HG03025 (cell line): ENCODE measurements around the gene ITGB6.
A peak's percentile ranks its signal among the peaks of the same experiment; 100 is the strongest.
"Not testable (repeated sequence)": the region's sequence is repeated elsewhere in the genome, so short reads cannot be mapped to it uniquely, and the experiment has no call there.

Source experiments
- ATAC-seq: cut with Tn5 transposase; IDR thresholded peaks from one replicate; pipeline ENCODE4 v1.9.1; 2021; ENCODE audit warnings: mild to moderate bottlenecking, moderate library complexity; ENCODE audit not compliant: unreplicated experiment, low FRiP score

Gene ITGB6

DNA sequence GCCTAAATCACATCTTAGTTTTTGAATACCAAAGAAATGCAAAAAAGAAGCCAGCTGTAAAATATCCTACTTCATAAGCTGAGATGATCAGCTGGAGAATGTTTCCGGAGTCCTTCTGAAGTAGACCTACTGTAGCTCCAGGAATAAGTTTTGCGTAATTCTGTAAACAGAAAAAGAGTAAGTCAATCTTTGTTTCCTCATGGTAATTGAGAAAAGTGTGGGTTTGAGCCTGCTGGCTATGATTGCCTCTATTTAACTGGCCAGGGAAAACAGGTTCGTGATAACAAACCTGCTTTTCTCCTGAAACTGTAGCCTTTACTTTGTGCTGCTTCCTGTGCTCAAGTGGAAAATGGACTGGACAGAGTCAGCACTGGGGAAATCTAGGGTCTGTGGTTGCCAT lies 58.2 kb downstream of the ITGB6 start:
- no peak for ATAC-seq

DNA sequence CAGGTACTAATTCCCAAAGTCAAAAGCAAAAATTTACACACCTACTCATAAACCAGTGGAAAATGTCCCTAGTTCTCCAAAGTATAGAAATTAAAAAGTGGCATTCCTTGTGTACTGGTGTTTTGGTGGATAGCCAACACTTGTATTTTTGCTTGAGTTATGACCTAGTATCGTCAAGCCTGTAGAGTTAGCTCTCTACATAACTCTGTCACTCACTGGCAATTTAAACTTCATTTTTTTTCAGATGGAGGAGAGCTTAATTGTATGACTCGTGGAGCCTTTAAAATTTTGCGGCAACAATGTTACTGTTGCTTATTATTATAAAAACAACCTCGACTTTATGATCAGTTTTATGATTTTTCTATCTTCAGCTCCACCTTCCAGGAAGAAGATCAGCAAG lies 58.7 kb downstream of the ITGB6 start:
- ATAC-seq = no peak

DNA sequence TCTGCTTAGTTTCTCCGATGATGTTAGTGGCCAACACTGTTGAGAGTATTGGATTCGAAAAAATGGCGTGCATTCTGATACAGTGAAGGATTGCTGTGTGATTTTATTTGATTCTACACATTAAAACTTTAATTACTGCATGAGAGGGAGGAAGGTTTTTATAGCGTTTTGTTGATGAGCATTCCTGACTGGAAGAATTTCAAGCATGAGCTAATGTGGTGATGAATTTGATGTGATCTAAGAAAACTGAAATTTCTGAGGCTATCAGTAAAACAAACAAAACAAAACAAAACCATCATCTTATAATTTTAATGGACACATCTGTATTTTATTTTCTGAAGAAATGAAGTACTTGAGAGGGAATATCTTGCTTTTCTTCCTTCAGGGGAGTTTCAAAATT lies 59.6 kb downstream of the ITGB6 start:
- no peak for ATAC-seq

DNA sequence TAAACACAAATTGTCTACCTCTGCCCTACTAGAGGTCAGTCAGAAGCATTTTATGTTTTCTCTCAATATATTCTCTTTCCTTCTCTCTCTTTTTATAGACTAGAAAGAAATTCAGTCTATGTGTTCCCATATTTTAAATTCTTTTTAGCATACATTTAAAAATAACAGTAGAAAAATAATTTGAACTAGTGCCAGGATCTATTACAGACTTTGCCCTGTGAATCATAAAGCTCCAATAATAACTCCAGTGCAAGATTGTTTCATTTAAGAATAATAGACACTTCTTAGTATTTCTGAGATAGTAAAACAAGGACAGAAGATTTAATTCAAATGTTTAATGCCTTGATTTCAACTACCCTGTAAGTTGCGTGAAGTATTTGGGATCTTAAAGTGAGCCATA lies 60.1 kb downstream of the ITGB6 start:
- no peak for ATAC-seq

DNA sequence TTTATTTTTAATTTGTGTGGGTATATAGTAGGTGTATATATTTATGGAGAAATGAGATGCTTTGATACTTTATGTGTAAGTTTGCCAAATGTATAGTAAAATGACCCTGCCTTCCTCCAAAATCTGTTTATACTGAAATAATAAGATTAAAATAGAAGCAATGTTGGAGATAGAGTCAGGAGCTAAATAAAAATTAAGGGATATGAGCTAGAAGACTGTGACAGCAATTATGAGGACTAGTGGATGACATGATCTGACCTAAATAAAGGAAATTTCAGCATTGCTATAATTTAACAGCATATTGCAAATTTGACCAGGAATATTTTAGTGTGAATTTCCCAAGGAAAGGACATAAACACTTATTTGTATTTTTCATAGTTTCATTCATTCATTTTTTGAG lies 60.7 kb downstream of the ITGB6 start:
- ATAC-seq = no peak

DNA sequence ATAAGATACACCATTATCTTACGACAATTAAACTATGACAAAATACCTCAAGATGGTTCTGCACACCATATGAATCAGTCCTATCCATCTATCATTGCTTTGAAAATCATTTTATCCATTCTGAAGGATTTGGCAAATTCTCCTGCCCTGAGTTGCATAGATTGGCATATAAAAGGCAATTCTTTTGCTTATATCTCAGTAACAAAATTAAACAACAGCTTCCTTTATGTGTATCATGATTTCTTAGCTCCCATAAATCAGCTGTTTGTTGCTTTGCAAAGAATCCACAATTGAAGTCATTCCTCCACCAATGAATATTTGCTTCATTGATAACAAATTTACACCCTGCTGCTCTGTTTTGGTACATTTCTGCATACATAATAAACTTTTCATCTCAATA lies 61.7 kb downstream of the ITGB6 start:
- no peak for ATAC-seq

DNA sequence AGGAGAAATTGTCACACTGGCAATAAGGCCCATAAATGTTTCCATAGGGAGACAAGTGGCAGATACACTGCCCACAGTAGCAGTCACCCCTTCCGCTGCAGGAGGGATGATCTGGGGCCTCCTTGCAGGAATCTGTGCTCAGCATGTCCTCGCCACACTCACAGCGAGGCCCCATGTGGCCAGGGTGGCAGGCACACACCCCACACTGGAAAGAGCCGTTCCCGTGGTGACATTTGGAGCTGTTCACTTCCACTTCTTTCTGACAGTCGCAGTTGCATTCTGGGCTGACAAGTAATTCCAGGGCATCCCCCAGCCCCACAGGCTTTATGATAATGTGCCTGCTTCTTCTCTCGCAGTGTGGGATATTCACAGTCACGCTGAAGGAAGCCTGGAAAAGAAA lies 62.6 kb downstream of the ITGB6 start:
- no peak for ATAC-seq

DNA sequence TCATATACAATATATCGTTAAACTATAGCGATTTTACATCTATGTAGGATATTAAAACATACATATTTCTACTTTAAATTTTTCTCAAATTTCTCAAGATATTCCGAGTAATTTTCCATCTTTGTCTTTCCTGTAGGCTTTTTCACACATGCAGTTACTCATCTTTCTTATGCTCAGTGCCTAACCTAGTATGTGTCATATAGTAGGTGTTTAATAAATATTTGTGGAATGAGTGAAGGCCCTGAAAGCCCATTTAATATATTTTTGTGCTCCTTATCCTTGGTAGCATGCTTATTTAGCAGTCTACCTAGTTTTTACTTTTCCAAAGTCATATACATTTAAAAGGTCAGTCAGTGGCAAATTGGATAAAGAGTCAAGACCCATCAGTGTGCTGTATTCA lies 67.3 kb downstream of the ITGB6 start:
- ATAC-seq = no peak

DNA sequence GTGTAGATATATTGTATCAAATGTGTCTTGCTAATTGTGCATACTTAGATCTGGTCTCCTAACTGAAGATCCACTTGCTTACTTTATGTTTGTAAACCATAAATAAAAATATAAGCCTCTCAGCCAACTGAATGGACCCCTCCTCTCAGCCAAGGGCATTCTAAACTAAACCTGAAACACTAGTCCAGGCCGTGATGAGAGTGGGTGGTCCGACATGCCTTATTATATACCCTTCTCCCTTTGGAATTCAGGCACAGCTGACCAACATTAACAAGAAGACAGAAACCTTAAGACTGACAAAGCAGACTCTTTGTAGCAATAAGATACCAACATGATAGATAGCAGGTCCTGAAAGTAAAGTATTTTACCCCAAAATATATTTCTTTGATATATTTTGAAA lies 73.3 kb downstream of the ITGB6 start:
- ATAC-seq = no peak

DNA sequence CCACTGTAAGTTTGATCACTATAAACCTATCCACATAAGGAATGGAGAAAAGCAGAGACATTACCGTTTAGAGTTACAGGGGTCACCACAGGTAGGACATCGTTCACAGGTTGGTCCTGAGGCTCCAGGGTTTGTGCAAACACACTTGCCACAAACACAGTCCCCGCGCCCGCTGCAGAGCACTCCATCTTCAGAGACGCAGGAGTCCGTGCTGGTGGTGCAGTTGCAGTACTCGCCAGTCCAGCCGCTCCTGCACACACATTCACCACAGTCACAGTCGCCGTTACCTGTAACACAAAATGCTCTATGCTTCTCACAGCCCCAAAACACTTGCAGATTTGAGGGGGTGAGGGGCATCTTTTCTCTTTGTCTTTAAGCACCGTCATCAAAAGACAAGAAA lies 73.8 kb downstream of the ITGB6 start:
- ATAC-seq = no peak

DNA sequence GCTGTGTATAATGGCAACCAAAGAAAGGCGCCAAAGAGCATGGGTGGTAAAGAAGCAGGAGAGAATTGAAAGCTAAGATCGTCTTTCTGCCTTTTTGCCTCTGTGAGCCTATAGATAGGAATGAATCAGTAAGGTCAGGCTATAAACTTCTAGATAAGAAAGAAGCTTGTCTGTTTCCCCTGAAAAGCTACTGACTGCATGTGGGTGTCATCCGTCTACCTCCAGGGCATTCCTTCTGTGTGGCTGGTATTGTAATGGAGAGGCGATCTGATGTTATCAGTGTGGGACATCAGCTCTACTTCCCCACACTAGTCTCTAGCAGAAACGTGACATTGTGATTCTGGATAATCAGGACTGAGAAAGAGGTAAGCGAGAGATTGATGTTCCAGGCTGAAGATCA lies 74.2 kb downstream of the ITGB6 start:
- no peak for ATAC-seq

DNA sequence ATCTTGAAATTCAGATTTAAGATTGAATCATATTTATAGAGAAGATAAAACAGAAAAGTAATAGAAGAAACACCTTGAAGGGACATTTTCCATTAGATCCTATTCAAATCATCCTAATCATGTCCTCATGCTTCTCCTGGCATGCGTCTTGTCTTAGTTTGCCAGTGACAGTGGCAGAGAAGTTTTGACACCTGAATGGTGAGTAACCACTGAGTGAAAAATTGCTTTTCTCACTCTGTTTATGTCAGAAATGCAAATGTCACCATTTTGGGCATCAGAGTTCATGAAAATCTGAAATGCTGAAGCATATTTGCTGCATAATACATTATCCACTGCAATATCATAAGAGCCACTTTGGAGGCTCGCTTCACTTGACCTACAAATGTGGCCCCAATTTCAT lies 74.7 kb downstream of the ITGB6 start:
- ATAC-seq = no peak

DNA sequence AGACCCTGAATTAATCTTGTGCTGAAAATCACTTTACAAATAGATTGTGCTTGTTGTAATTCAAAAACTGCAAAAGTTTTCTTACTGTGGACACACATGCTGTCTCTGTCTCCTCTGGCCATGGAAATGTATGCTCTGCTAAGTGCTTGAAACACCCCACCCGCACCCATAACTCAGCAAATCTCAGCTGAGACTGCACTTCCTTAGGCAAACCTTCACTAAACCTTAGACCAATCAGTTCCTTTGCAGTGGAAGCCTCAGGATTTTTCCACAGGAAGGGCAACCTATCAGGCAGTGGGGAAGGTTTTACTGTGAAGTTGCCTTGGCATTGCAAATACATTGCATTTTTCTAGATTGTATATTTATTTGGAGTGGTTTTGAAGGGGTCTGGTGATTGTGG lies 75.5 kb downstream of the ITGB6 start:
- ATAC-seq = no peak

DNA sequence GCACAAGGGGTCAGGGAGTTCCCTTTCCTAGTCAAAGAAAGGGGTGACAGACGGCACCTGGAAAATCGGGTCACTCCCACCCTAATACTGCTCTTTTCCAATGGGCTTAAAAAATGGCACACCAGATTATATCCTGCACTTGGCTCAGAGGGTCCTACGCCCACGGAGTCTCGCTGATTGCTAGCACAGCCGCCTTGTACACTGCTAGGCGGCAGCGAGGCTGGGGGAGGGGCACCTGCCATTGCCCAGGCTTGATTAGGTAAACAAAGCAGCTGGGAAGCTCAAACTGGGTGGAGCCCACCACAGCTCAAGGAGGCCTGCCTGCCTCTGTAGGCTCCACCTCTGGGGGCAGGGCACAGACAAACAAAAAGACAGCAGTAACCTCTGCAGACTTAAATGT lies 85.4 kb downstream of the ITGB6 start:
- not testable (repeated sequence) for ATAC-seq

DNA sequence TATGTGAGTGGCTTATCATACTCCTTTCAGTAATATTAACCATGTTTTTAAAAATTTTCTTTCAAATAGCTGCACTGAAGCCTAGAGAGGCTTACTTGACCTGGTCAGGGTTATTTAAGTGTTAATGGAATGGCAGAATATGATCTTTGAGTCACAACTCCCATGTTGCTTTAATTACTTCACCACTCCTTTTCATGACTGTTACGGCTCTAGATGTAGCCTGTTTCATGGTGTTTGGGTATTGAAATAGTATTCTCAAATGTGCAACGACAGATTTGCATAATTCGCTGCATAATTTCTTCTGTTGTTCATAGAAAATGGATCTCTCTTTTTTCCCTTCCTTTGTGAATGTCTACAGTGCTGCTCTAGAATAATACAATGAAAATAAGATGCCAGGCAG lies 86.1 kb downstream of the ITGB6 start:
- no peak for ATAC-seq

DNA sequence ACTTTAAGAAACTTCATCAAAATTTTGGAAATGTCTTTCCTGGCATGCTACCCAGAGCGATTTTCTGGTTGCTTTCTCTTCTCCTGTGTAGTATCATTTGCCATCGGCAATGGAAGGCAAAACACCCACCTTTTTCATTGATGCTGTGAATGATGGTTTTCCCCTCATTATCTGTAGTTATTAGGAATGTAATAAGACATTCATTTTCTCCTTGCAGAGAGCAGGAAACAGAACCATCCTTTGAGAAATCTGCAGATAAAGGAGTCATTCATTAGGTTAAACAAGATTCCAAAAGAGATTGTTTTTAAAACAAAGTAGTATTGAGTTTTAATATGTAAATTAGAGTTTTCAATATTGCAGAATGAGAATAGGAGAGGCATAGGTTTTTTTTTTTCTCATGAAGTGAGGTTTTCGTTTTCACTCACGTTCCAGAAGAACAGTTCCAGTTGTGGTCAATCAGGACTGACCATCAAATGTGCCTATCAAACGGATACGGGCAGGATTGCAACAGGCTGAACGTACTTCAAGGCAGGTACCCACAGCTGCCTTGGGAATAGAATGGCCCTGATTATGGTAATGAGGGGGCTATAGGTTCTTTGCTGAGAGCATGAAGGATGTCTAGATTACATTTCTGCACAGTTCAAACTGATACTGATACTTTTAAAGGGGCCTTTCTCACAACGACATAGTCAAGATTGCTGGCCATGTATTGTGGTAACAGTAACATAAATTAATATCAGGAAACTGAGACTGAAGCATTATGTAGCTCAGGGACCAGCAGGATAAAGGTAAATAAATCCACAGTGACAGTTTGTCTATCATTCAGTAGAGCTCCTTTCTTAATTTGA lies 87.9 kb downstream of the ITGB6 start:
- peak; percentile 65 for ATAC-seq

DNA sequence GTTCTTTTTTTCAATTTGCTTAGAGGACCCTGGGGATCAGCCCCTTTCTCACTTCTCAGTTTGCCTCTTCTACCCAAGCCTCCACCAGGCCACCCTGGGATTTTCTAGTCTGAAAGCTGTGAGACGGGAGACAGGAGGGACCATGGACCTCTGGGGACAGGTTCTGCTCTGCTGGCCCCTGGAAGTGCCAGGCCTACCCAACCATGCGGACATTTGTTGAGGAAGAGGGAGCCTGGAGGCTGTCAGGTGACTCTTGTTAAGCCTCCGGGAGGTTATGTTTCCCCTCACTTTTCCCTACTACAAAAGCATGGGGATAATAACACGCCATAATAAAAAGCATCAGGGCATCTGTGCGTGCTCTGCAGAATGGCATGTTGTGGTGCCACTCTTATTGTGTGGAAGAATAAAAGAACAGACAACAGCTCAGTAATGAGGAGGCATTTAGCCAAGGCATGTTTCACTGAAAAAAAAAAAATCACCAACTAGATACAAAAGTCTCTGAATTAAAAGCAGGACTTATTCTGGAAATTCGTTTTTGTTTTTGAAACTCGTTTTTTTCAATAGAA lies 89.3 kb downstream of the ITGB6 start:
- no peak for ATAC-seq

DNA sequence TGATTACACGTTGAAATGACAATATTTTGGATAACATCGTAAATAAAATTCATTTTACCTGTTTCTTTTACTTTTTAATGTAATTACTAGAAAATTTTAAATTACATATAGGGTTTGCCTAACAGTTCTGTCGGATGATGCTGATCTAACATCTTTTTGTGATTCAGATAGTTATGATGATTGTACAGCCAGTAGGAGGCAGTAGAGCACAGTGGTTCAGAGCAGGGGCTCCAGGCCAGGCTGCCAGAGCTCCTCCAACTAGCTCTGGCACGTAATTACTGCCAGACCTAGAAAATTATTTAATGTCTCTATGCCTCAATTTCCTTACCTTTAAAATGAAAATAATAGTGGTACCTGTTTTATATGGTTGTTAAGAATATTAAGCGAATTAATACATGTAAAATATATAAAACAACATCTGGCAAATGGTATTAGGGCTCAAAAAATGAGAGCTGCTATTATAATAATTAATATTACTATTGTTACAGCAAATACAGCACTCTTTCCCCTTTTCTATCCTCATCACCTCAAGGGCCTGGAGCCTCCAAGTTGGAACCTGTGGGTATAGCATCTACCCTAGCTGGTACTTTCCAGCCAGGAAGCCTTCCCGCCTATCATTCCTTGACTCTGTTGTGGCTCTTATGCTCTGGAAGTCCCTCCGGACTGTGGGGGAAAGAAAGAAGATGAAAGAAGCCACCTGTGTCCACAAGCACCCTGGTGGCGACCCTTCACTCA lies 90.0 kb downstream of the ITGB6 start:
- peak; percentile 59 for ATAC-seq

DNA sequence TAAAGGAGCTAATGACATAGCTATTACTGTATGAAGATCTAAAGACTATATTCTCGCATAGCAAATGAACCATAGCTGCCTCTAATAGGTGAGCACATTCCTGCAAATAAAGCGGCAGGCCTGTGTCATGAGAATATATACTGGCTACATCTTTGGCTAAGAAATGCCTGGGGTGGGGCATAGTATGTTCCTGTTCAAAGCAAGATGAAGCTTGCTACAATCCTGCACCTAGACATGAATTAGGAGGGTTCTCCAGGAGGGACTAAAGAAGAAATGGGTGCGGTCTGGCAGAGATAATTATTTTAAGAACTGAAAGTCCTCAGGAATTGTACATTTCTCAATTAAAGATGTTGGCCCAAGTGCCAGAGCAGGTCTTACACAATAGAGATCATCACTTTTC lies 90.8 kb downstream of the ITGB6 start:
- no peak for ATAC-seq

DNA sequence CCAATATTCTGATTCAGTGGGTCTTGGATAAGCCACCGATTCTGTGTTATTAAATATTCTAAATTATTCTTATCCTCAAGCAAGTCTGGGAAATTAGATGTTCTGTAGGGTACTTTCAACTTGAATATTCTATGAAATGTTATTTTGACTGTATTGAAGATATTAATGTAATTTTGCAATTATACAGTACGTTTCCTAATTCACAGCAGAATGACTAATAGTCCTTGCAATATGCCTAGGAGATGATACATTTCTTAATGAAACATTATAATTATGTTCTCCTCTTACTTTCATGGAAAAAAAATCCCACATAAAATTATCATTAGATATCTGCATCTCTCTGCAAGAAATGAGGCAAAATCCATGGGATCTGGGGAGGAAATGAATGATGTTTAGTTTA lies 91.4 kb downstream of the ITGB6 start:
- no peak for ATAC-seq

DNA sequence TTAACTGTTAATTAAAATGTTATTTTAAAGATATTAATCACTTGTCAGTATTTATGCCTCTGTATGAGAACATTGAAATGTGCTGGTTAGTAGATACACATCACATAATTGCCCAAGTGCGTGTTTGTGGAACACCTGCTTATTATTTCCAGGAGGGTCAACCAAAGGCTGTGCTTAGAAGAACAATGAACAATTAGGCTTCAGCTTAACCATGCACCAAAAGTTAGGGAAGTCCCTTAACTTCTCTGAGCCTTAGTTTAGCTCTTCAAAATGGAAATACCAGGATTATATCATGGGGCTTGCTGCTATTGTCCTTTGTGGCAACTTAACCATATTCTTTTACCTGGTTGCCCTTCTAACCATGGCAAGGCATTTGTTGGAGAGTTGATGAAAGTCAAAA lies 94.7 kb downstream of the ITGB6 start:
- ATAC-seq = no peak

DNA sequence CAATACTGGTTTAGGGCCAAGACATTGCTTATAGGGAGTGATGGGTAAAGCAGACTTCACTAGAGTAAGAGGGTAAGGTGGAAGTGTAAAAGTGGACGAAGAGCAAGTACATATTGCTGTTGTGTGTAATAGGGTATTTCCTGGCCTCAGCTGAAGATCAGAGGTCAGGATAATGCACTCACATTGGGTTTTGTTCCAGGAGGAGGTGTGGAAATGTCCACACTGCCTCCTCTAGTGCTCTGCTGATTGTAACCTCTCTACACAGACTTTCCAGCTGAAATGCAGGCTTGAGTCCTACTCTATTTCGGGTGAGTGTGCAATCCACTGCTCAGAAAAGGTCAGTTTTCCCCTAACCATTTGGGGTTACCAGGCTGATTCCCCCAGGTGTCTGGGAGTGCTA lies 96.0 kb downstream of the ITGB6 start:
- ATAC-seq = no peak
